ENCODE measurements around the gene PLCH1.

DNA sequence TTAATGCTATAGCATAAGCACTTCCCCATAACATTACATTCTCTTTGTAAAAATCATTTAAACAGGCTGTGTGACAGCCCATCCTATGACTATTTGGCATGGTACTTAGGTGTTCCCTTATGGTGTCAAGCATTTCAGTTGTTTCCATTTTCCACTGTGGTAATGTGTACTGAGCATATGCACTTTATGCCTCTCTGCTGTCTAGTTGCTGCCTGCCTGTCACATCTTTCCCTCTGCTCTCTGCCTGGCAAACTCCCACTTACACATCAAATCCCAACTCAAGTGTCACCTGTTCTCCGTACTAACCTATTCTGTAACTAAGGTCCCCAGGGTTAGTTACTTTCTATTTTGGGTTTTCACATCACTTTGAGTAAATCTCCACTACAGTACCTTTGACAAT, 367.0 kb downstream of the PLCH1 start:
- no peak for TF ChIP-seq EZH2 (IDR thresholded peaks at IDR 0.05; ENCODE audit: low read length, missing control alignments)
- TF ChIP-seq CTCF (conservative IDR thresholded peaks at IDR 0.05 in 1 of 2, IDR thresholded peaks at IDR 0.05 in 1 of 2; ENCODE audit: low read depth in 1 of 2, low read length in 2 of 2), result no peak
